ENCODE measurements around the gene THAP9.

The THAP9 gene

DNA sequence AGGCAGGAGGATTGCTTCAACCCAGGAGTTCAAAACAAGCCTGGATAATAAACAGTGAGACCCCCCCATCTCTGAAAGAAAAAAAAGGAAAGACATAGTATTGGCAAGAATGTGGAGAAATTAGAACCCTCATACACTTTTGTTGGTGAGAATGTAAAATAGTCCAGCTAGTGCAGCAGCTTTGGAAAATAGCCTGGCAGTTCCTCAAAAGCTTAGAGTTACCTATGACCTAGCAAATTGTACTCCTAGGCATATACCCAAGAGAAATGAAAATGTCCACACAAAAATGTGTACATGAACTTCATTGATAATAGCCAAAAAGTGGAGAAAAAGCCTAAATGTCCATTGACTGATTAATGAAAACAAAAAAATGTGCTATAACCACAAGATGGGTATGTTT is 21.3 kb downstream of the THAP9 start:
- no peak for DNase-seq (ENCODE audit: low read depth)
- TF ChIP-seq CTCF (IDR thresholded peaks at IDR 0.05; ENCODE audit: insufficient read depth, low read depth, low read length, missing control alignments): no peak

DNA sequence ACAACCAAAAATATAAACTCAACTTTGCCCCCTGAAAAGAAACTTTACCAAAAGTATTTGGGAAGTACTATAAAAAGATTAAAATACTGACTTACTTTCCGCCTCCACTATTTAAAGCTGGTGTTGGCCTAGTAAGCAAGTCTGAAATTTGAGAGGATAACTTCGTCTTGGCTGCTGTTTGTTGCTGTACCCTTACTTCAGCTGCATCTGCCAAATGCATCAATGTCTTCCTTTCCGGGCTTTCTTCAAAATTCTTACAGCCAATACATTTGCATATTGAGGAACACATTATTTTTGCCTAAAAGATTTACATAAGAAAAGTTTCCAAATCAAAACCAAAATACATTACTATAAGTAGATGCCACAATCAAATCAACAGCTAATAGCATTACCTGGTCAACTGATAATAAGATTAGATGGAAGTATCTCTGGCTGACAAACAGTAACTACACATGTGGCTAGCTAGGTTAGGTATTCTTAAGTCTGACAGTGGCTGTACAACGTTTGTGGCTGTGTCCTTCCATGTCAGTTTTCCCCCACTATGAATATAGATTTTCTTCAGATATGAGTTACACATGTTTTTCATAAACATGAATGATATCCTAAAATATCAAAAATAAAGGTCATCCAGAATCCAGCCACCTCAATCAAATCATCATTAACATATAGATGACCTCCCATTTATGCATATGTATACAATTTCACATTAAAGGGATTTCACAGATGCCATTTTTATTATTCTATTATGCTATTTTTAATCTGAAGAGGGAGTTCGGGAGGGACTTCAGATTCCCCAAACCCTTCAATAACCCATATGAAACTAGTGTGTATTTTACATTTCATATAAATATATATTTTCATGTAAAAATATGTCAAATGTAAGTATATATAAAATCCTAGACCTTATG is 30.6 kb downstream of the THAP9 start:
- no peak for DNase-seq (ENCODE audit: low read depth)
- no peak for TF ChIP-seq CTCF (IDR thresholded peaks at IDR 0.05; ENCODE audit: insufficient read depth, low read depth, low read length, missing control alignments)
- H3K4me3 ChIP-seq (ENCODE audit: low read depth, low read length): no peak overlapping the region

More for the DNA sequence above, 21.3 kb downstream of the THAP9 start:
- H3K4me3 ChIP-seq (ENCODE audit: low read depth, low read length): no peak overlapping the region

- H3K4me3 ChIP-seq (ENCODE audit: low read depth, low read length): no peak overlapping the region
- TF ChIP-seq CTCF (IDR thresholded peaks at IDR 0.05; ENCODE audit: insufficient read depth, low read depth, low read length, missing control alignments): no peak
- no peak for DNase-seq (ENCODE audit: low read depth)
Measured at GRCh38 chr4:82934441-82934840, 33.9 kb downstream of the THAP9 start.

GRCh38 chr4:82939414-82939813 is 38.9 kb downstream of the THAP9 start:
- no peak for DNase-seq (ENCODE audit: low read depth)
- no peak overlapping the region for H3K4me3 ChIP-seq (ENCODE audit: low read depth, low read length)
- no peak for TF ChIP-seq CTCF (IDR thresholded peaks at IDR 0.05; ENCODE audit: insufficient read depth, low read depth, low read length, missing control alignments)

- no peak overlapping the region for H3K4me3 ChIP-seq (ENCODE audit: low read depth, low read length)
- no peak for TF ChIP-seq CTCF (IDR thresholded peaks at IDR 0.05; ENCODE audit: insufficient read depth, low read depth, low read length, missing control alignments)
- no peak for DNase-seq (ENCODE audit: low read depth)
Measured at GRCh38 chr4:82947498-82947897, 47.0 kb downstream of the THAP9 start.

DNA sequence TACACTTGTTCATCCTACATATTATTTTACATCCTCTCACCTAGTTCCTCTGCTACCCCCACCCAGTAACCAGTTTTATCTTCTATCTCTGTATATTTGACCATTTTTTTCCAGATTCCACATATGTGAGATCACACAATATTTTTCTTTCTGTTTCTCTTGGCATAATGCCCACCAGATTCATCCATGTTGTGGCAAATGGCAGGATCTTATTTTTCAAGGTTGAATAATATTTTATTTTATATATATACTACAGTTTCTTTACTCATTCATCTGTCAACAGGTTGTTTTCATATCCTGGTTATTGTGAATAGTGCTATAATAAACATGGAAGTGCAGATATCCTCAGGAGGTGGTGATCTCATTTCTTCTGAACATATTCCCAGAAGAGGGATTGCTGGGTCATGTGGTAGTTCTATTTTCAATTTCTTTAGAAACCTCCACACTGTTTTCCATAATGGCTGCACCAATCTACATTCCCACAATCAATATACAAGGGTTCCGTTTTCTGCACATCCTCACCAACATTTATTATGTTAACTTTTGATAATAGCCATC is 48.2 kb downstream of the THAP9 start:
- no peak for TF ChIP-seq CTCF (IDR thresholded peaks at IDR 0.05; ENCODE audit: insufficient read depth, low read depth, low read length, missing control alignments)
- H3K4me3 ChIP-seq (ENCODE audit: low read depth, low read length): no peak overlapping the region
- no peak for DNase-seq (ENCODE audit: low read depth)

Data from GM12865 (cell line).